Left renal cortex interstitium (tissue), 4 donors: Measurements from ENCODE around the gene GNG7. TPM values are rescaled to one million over a fixed set of nuclear protein-coding genes. Genes with fewer than 3 reads are reported as not detected.

ENCODE experiments used
- DNase-seq, 4 donors: peaks; one replicate each; pipeline ENCODE4 v3.0.0-alpha.2; 2013; ENCODE audit warnings: low read depth in 4 of 4, low spot score in 2 of 4, missing footprints in 1 of 4
- polyA plus RNA-seq, 4 donors: library from polyadenylated mRNA; unstranded; fragments of 120-200 nt; gene quantifications; one replicate each; pipeline ENCODE4 v1.2.1, GENCODE V29; 2013; ENCODE audit not compliant: insufficient read length in 4 of 4

Gene GNG7
- polyA plus RNA-seq, 4 donors = 5.2 to 7.7 (median 7.0) TPM

DNA sequence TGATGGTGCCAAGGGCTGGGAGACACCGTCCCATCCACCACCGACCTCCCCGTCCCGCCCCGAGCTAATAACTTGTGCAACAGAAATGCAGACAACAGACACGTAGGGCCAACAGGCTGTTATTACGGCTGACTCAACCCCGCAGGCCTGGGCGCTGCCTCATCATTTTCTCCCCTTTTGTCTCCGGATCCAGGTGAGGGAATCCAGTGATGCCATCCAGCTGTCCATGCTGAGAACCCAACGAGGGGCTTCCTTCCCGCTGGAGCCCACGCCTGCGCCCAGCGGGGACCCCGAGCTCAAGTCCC lies 25.1 kb upstream of the GNG7 start:
- DNase-seq = no peak

DNA sequence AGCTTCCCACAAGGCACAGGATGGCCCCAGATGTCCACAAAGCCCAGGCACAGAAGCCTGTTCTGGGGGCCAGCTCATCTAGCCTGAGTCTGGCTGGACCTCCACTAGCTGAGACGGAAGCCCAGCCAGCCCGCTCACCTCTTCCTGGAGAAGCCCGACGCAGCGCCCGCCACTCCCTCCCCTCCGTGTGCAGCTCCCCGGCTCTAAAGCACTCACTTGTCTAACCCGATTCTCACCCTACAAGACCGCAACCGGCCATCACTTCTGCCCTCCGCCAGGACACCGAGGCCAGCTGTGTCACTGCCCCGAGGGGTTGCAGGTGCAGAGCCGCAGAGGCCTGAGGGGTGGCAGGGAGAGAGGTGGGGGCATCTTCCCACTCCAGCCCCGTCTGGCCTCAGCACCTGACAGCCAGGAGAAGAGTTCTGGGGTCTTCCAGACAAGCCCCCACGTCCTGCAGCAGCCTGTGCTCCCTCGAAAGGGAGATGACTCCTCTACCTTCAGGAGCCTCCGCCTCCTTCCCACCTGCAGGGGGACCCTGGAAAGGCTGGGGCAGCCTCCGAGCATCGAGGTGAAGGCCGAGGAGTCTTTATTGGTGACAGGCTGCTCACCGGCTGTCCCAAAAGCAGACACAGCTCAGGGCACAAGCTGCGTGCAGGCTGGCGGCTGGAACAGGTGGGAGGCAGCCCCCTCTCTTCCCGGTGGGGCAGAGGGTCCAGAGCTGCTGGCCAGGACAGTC lies 24.6 kb upstream of the GNG7 start:
- DNase-seq = no peak

- no peak for DNase-seq
These were observed 23.8 kb upstream of the GNG7 start for GRCh38 chr19:2726160-2726855.

DNA sequence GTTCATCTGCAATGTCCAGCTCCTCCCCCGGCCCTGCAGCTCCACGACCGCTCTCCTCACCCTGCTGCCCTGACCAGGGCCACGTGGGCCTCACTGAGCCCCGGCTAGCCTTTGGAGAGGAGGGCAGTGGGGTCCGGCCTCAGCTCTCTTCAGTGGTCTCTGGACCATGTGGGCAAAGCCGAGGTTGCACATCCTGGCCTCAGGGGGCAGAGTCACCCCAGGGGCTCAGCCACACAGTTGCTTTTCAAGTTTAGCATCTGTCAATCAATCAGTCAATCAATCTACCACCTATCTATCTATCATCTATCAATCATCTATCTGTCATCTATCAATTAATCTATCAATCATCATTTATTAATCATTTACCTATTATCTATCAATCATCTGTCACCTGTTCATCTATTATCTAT lies 21.7 kb upstream of the GNG7 start:
- no peak for DNase-seq

- DNase-seq = no peak
These were observed 21.3 kb upstream of the GNG7 start for GRCh38 chr19:2723747-2724146.

DNA sequence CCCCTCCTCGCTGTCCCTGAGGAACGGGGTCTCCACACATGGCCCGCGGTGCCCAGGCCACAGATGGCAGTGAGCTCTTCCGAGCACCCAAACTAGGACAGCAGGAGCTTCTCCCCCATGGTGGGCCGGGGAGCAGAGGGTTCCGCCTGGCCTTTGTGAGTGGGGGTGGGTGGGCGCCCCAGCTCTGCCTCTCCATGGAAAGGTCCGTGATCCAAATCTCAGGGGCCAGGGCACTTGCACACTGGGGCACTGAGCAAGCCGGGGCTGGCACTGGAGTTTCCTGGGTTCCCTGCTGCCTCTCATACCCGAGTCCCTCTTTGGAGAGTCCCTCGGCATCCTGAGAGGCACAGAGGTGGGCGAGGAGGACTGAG lies 20.8 kb upstream of the GNG7 start:
- DNase-seq = no peak

- no peak for DNase-seq
These were observed 20.2 kb upstream of the GNG7 start for GRCh38 chr19:2722541-2723344.

DNA sequence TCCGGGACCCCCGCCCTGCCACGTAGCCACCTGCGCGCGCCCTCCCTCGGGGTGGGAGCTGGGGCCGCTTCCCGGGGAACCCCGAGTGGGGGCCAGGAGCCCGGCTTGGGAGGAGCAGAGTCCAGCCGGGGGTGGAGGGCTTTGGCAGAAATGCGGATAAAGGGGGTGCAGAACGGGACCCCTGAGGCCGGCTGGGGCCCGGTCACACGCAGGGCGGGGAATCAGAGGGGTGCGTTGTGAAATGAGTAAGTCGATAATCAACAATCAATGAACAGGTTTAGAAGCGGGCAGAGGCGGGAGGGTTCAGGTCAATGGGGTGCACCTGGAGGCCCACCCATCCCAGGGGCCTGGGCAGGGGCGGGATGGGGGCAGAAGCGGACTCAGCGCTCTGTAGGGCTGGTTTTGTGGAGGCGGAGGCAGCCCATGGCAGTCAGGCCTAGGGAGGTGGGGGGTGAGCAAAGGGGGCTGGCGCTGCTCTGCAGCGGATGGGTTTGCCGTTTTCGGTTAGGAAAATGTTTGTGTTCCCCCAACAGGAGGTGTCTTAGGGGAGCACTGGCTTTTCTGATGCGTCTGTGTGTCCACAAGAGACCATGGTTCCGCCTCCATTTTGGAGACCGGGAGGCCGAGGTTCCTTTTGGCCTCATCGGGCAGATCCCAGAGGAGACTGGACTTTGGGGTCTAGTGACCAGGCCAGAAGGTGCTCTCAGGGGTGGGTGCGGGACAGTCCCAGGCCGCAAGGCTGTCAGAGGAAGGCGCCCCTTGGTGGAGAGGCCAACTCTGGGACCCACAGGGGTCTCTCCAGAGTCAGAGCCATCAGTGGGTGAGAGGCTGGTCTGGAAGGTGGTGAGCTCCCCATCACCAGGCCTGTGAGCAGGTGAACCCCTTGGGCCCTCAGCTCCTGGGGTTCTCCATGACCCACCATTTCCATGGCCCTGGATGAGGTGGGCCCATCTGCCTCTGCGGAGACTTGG lies 19.4 kb upstream of the GNG7 start:
- no peak for DNase-seq

DNA sequence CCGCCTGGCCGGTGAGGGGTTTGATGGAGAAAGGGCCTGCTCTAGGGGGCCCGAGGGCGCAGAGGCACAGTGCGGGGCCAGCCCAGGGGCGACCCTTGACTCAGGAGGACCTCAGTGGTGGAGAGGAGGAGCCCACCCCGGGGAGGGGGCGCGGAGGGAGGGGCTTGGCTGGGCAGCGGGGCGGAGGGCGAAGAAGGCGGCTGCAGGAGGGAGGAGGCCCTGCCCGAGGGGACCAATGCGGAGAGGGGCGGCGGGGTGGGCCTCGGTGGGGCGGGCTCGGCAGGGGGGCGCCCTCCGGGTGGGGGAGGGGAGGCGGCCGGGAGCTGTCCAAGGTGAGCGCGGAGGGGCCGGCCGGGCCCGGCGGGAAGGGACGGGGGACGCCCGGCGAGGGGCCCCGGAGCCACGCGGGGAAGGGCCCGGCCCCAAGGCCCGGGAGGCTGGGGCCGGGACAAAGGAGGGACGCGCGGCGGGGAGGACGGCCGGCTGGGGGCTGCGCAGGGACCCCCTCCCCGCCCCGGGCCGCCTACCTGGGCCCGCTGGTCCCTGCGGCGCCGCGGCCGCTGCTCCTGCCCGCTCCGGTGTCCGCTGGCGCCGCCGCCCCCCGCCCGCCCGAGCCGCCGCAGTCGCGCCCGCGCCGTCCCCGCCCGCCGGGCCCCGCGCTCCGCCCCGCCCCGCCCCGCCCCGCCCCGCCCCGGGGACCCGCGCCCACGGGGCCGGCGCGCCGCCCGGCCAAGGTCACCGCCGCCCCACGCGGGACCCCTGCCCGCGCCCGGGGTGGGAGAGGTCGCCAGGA lies 18.5 kb upstream of the GNG7 start, which contains the start of gene DIRAS1:
Gene DIRAS1, minus strand, starts transcription at position 596 of the 793 bp plus-strand sequence. CDS start 3,566 bp downstream, outside the sequence.
- no peak for DNase-seq

DNA sequence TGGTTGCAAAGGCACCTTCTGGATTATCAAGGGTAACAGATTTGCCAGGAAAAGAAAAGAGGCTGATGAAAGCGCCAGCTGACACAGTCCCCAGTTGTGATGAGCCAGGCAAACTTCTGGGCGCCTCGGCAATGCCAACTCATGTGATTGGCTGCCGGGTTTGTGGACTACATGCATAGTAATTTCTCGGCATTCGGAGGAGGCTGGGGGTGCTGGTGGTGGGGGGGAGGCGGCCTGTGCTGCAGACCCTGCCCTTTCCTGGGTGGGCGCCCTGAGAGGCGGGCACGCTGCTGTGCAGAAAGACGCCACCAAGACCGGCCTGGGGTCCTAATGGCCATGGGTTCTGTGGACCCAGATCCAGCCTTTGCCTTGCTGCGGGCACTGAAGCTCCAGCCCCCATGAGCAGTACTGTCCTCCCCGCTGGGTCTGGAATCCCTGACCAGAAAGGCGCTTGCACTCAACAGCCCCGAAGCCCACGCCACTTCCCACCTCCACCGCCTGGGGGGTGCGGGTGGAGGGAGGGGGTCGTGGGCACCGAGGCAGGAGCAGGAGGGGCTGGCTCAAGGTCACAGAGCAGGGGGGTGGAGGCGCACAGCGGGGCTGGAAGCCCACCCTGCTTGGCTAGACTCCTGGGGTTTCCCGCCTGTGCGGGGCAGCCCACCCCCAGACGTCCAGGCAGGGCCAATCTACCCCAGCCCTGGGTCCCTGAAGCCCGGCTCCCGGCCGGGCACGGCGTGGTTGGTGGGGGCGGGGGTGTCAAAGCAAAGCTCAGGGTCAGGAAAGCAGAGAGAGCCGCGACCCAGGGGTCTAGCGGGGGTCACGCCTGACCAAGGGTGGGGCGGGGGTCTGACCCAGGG lies 17.7 kb upstream of the GNG7 start:
- DNase-seq = no peak

GRCh38 chr19:2719232-2719735 lies 16.8 kb upstream of the GNG7 start:
- DNase-seq = no peak

DNA sequence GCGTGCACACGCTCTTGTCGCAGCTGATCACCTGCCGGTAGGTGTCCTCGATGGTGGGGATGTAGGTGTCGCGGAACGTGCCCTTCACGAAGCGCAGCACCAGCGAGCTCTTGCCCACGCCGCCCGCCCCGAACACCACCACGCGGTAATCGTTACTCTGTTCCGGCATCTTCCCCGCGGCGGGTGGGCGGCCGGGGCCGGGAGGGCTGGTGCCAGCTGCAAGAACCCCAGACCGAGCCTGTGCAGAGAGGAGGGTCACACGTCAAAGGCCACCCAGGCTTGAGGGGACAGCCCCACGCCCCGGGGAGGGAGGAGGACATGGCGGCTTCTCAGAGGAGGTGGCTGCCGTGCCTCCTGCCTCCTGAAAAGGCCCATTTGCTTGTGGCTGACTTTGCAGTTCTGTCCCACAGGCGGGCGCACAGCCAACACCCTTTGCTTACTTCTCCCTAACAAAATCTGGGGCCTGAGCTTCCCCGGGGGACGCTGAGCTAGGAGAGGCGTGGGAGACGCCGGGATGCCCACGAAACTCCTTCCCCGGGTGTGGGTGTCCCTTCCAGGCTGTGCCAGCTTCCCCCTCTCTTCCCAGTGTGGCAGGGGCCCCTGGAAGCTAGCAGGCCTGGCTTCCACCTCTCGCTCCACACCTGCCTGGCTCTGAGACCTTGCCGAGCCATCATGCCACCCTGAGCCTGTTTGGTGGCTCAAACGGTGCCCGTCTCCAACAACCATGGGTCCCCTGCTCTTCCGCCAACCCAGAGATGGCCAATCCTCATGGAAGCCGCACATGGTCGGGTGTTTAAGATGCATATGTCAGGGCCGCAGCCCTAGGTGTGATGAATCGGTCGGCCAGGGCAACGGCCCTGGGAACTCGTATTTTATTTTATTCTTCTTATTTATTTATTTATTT lies 15.4 kb upstream of the GNG7 start:
- no peak for DNase-seq

DNA sequence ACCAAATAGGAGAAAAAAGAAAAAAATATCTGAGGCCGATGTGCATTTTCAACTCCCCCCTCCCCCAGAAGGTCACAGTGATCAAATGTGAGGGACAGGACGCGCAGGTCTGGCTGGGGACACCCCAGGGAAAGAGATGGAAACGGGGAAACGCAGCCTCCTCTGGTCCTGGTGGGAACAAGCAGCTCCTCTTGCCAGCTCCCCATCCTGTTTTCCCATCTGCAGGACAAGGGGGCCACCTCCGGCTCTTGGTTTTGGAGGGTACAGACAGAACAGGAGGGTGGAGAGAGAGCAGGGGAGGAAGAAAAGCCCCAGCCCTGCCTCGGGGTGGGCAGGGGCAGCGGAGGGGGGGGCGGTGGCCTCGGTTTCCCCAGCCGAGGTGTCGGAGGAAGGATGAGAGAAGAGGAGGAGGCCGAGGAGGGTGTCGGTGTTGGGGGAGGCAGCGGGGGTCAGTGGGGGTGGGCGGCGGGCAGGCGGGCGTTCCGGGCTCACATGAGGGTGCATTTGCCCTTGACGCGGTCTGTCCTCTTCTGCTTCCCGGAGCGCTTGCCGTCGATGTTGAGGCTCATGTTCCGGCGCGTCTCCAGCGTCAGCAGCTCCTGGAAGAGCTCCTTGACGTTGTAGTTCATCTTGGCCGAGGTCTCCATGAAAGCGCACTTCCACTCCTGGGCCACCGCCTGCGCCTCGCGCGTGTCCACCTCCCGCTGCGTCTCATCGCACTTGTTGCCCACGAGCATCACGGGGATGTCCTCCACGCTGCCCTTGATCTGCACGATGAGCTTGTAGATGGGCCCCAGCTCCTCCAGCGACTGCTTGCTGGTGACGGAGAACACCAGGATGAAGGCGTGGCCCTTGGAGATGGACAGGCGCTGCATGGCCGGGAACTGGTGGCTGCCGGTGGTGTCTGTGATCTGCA lies 14.5 kb upstream of the GNG7 start:
- DNase-seq = no peak

- no peak for DNase-seq
These were observed 13.8 kb upstream of the GNG7 start for GRCh38 chr19:2716275-2716650.

- no peak for DNase-seq
These were observed 13.2 kb upstream of the GNG7 start for GRCh38 chr19:2715470-2716274.
